PC-3 (cell line): Measurements from ENCODE around the gene UBXN10. TPM values are rescaled to one million over a fixed set of nuclear protein-coding genes. Genes with fewer than 3 reads are reported as not detected.

Experiments
- ATAC-seq: fragments of 200-7000 bp; cut with Tn5 transposase; 2 replicates; pipeline ENCODE4 v1.9.1; 2020; ENCODE audit warnings: mild to moderate bottlenecking, moderate library complexity
- BruUV-seq: library from RNA; stranded (reverse); fragments of 400-500 nt; replicated peaks from 2 replicates; lab custom pipeline; 2021; lab: Mats Ljungman, UMichigan
- CTCF ChIA-PET: fragments of 300-600 bp; sonication (Branson Sonifier 250); formaldehyde crosslinking; loops from one replicate; lab custom pipeline; 2022; ENCODE audit warnings: antibody characterized with exemption; lab: Charles Lee
- POLR2A ChIA-PET: fragments of 300-600 bp; sonication (Branson Sonifier 250); formaldehyde crosslinking; loops from one replicate; lab custom pipeline; 2022; ENCODE audit warnings: antibody characterized with exemption; ENCODE audit not compliant: unreplicated experiment; lab: Charles Lee
- DNase-seq: peaks from one replicate; pipeline ENCODE4 v3.0.0-alpha.2; 2015
- H2AFZ ChIP-seq: fragments of 300-600 bp; sonication (generic); 2 replicates; pipeline ENCODE4 v1.6.0; 2016; ENCODE audit warnings: antibody characterized with exemption, low read length
- H3F3A ChIP-seq: fragments of 300-600 bp; sonication (generic); one replicate; pipeline ENCODE4 v1.6.0; 2017; ENCODE audit warnings: antibody characterized with exemption, low read length, control low read depth, mild to moderate bottlenecking; ENCODE audit not compliant: unreplicated experiment
- H3K27ac ChIP-seq: fragments of 300-600 bp; sonication (generic); 2 replicates; pipeline ENCODE4 v1.5.1; 2016; ENCODE audit warnings: mild to moderate bottlenecking, low read length
- H3K27me3 ChIP-seq: fragments of 300-600 bp; sonication (generic); 2 replicates; pipeline ENCODE4 v1.6.1; 2016; ENCODE audit warnings: low read length, mixed read lengths
- H3K36me3 ChIP-seq: fragments of 300-600 bp; sonication (generic); 2 replicates; pipeline ENCODE4 v1.6.1; 2016; ENCODE audit warnings: low read depth, mixed run types, low read length, mixed read lengths
- H3K4me1 ChIP-seq: fragments of 300-600 bp; sonication (generic); 2 replicates; pipeline ENCODE4 v1.5.1; 2016; ENCODE audit warnings: low read length; ENCODE audit not compliant: insufficient read depth
- H3K4me2 ChIP-seq: fragments of 300-600 bp; sonication (generic); 2 replicates; pipeline ENCODE4 v1.6.0; 2016; ENCODE audit warnings: low read length
- H3K4me3 ChIP-seq: fragments of 300-600 bp; sonication (generic); 2 replicates; pipeline ENCODE4 v1.5.1; 2016; ENCODE audit warnings: mild to moderate bottlenecking, low read length, mixed read lengths
- H3K79me2 ChIP-seq: fragments of 300-600 bp; sonication (generic); 2 replicates; pipeline ENCODE4 v1.6.1; 2017; ENCODE audit warnings: low read length, mixed read lengths
- H3K9ac ChIP-seq: fragments of 300-600 bp; sonication (generic); 2 replicates; pipeline ENCODE4 v1.6.0; 2016; ENCODE audit warnings: mild to moderate bottlenecking, low read length
- H3K9me2 ChIP-seq: fragments of 300-600 bp; sonication (generic); replicated peaks from 2 replicates; pipeline ENCODE4 v1.6.1; 2016; ENCODE audit warnings: mixed run types, low read length, mixed read lengths
- H3K9me3 ChIP-seq: fragments of 300-600 bp; sonication (generic); 2 replicates; pipeline ENCODE4 v1.6.1; 2016; ENCODE audit warnings: low read length, mixed read lengths
- H4K20me1 ChIP-seq: fragments of 300-600 bp; sonication (generic); 2 replicates; pipeline ENCODE4 v1.6.1; 2016; ENCODE audit warnings: low read length, mixed read lengths
- EZH2 ChIP-seq: fragments of 300-600 bp; sonication (generic); IDR thresholded peaks from one replicate; pipeline ENCODE4 v1.6.1; 2017; ENCODE audit warnings: antibody characterized with exemption, mild to moderate bottlenecking, low read length; ENCODE audit not compliant: unreplicated experiment
- EZH2phosphoT487 ChIP-seq: fragments of 300-600 bp; sonication (generic); IDR thresholded peaks from 2 replicates; pipeline ENCODE4 v1.6.1; 2018; ENCODE audit warnings: mild to moderate bottlenecking, antibody characterized with exemption, low read length, borderline replicate concordance
- intact Hi-C: fragments of 100-400 bp; cut with micrococcal nuclease; formaldehyde crosslinking; loops from 2 replicates; pipeline ENCODE4 v1.9.0; 2023
- total RNA-seq: library from RNA; depleted of rRNA; stranded (reverse); fragments of >200 nt; gene quantifications from 2 replicates; pipeline ENCODE4 v1.2.3, GENCODE V29; 2014
- TF ChIP-seq, protein P1 (sequence below): fragments of 300-600 bp; sonication (generic); conservative IDR thresholded peaks from 2 replicates; pipeline ENCODE4 v1.5.1; 2017; ENCODE audit warnings: antibody characterized with exemption, low read depth, mild to moderate bottlenecking, low read length

UBXN10 gene
- total RNA-seq, 1 experiment from 2014 or later = not detected

- ATAC-seq (no peak), DNase-seq (no peak)
- ChIA-PET POLR2A (no interaction called here), CTCF (no interaction called here)
- no peaks in the 10 kb centered on the region for H3K36me3 ChIP-seq
- H3F3A ChIP-seq = no peaks in the 10 kb centered on the region
- H3K9me2 ChIP-seq = no peaks in the 10 kb centered on the region
- H4K20me1 ChIP-seq = no peaks in the 10 kb centered on the region
- H3K9me3 ChIP-seq = no peaks in the 10 kb centered on the region
- no peak overlapping the region for H3K9ac ChIP-seq
- H2AFZ ChIP-seq = no peak overlapping the region
- TF ChIP-seq EZH2 = no peak
- TF ChIP-seq EZH2phosphoT487 = no peak
- TF ChIP-seq, protein P1, sequence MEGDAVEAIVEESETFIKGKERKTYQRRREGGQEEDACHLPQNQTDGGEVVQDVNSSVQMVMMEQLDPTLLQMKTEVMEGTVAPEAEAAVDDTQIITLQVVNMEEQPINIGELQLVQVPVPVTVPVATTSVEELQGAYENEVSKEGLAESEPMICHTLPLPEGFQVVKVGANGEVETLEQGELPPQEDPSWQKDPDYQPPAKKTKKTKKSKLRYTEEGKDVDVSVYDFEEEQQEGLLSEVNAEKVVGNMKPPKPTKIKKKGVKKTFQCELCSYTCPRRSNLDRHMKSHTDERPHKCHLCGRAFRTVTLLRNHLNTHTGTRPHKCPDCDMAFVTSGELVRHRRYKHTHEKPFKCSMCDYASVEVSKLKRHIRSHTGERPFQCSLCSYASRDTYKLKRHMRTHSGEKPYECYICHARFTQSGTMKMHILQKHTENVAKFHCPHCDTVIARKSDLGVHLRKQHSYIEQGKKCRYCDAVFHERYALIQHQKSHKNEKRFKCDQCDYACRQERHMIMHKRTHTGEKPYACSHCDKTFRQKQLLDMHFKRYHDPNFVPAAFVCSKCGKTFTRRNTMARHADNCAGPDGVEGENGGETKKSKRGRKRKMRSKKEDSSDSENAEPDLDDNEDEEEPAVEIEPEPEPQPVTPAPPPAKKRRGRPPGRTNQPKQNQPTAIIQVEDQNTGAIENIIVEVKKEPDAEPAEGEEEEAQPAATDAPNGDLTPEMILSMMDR = no peak
- intact Hi-C loops = no loop called here
- H3K27ac ChIP-seq = no peak overlapping the region
- H3K4me3 ChIP-seq = no peak overlapping the region
- no peak overlapping the region for H3K4me2 ChIP-seq
- peaks cover 8% of the 10 kb centered on the region; the same call in 1 of the 2 replicates for H3K4me1 ChIP-seq
- H3K27me3 ChIP-seq = no peaks in the 10 kb centered on the region
- H3K79me2 ChIP-seq = no peaks in the 10 kb centered on the region
- no TSS peak for BruUV-seq
These were observed 7.1 kb upstream of the UBXN10 start for GRCh38 chr1:20178634-20179370.

- peaks cover 8% of the 10 kb centered on the region; the same call in 1 of the 2 replicates for H3K4me1 ChIP-seq
- no peaks in the 10 kb centered on the region for H4K20me1 ChIP-seq
- intact Hi-C loops = no loop called here
- H3K27ac ChIP-seq = no peak overlapping the region
- H3K27me3 ChIP-seq = no peaks in the 10 kb centered on the region
- no peaks in the 10 kb centered on the region for H3K36me3 ChIP-seq
- H3K4me3 ChIP-seq = no peak overlapping the region
- CTCF ChIA-PET = interaction anchor here (1.2 kb wide), 1 partner anchor 33 kb away, joined by 3 read pairs; no protein-coding TSS in a partner anchor
- no peaks in the 10 kb centered on the region for H3K9me3 ChIP-seq
- DNase-seq (no peak), ATAC-seq (no peak)
- H3F3A ChIP-seq = no peaks in the 10 kb centered on the region
- no peak overlapping the region for H3K9ac ChIP-seq
- H3K79me2 ChIP-seq = no peaks in the 10 kb centered on the region
- H3K4me2 ChIP-seq = no peak overlapping the region
- no peaks in the 10 kb centered on the region for H3K9me2 ChIP-seq
- no TSS peak for BruUV-seq
- H2AFZ ChIP-seq = no peak overlapping the region
- TF ChIP-seq EZH2phosphoT487 (no peak), EZH2 (no peak)
- TF ChIP-seq, protein P1 = no peak
- POLR2A ChIA-PET = no interaction called here
These were observed 6.3 kb upstream of the UBXN10 start for GRCh38 chr1:20179371-20180128.
